Hepatic stellate cell (primary cell): ENCODE results near the gene NRROS.
A peak's percentile ranks its signal among the peaks of the same experiment; 100 is the strongest.

Experiments
- DNase-seq: peaks from one replicate; pipeline ENCODE4 v3.0.0; 2011; ENCODE audit warnings: low spot score

The NRROS gene

DNA sequence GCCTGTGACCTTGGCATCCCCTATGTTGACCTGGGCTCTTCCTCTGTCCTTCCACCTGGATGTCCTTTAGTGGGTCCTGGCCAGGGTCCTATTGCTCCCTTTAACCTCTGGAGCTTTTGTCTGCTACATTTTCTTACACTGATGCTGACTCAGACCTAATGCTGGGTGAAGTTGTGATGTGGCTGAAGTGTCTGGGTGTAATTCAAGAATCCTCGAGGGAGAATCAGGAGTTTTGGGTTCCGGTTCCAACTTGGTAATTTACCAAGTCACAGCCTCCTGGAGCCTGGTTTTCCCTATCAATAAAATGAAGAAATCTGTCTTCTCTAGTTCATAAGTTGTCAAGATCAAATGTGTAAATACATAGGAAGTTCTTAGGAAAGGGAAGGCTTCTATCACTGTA lies 46.9 kb downstream of the NRROS start:
- no peak for DNase-seq

DNA sequence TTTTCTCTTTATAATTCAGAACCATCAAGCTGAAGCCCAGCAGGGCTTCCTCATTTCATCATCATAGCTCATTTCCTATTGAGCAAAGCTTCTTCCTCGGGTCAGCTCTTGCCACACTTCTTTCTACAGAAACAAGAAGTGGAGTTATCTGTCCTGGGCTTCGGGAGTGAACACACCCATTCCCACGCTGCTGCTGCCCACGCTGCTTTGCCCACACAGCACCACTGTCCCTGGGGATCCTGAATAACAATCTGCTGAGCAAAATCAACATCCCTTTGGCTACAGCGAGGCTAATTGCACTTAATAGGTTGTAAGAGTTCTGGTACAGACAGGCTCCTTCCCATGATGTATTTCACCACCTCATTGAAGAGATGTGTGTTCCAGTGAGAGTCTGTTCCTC lies 48.9 kb downstream of the NRROS start:
- peak; percentile 74 for DNase-seq

DNA sequence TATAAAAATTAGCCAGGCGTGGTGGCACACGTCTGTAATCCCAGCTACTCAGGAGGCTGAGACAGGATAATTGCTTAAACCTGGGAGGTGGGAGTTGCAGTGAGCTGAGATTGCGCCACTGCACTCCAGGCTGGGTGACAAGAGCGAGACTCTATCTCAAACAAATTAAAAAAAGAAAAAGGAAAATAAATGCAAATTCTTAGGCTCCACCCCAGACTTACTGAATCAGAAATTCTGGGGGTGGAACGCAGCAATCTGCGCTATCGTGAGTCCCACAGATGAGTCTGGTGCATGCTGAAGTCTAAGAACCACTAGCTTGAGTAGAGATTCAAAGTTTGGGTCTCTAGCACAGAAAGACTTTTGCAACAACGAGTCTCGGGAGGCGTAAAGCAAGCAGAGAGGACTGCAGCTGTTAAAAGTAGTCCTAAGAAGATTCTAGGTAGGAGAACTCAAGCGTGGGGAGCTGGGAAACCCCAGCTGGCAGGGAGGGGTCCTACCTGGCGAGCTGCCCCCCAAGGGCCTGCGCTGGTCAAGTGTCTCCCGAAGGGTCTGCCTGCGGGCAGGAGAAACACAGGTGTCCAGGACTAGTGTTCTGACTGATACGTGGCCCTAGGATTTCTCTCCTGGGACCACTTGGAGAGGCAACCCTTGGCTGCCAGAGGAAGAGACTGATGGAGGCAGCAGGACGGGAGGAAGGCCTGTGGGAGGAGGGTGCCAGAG lies 50.6 kb downstream of the NRROS start:
- DNase-seq: no peak

DNA sequence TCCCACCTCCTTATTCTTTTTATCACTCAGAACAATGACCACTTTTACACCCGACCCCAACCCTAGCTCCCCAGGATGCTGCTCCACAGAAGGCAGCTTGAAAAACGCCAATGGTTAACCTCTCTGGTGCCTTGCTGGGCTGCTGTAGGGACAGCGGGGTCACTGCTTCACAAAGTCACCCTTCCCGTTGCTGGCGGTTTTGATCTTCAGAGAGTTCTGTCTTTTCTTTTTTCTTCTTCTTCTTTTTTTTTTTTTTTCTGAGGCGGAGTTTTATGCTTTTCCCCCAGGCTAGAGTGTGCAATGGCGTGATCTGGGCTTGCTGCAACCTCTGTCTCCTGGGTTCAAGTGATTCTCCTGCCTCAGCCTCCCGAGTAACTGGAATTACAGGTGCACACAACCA lies 51.9 kb downstream of the NRROS start:
- DNase-seq: no peak

DNA sequence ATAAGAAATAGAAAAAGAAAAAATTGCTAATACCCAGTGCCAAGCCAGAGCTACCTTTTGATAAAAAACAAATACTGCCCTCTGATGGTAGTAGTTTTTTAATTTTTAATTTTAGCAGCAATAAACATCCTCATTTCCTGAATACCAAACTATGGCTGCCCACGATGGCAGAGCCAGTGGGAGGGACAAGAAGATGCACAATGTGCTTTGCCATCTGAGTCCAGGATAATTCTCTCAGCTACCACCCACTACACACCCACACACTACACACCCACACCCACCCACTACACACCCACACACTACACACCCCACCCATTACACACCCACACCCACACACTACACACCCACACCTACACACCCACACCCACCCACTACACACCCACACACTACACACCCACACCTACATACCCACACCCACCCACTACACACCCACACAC lies 54.7 kb downstream of the NRROS start:
- DNase-seq: peak; percentile 50

DNA sequence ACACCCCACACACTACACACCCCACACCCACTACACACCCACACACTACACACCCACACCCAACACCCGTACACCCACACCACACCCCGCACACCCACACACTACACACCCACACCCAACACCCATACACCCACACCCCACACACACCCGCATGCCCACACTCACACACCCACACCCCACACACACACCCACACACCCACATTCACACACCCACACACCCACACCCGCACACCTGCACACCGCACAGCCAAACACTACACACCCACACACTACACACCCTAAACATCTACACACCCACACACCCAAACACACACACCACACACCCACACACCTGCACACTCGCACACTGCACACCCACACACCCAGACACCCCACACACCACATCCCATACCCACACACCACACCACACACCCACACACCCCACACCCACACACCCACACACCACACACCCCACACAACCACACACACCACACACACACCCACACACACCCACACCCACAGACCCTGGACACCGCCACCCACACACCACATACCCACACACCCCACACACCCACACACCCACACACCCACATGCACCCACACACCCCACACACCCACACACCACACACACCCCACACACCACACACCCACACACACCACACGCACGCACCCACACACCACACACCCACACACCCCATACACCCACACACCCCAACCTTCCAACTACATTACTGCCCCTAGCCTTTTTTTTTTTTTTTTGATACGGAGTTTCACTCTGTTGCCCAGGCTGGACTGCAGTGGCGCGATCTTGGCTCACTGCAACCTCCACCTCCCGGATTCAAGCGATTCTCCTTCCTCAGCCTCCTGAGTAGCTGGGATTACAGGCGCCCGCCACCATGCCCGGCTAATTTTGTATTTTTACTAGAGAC lies 55.7 kb downstream of the NRROS start:
- no peak for DNase-seq

DNA sequence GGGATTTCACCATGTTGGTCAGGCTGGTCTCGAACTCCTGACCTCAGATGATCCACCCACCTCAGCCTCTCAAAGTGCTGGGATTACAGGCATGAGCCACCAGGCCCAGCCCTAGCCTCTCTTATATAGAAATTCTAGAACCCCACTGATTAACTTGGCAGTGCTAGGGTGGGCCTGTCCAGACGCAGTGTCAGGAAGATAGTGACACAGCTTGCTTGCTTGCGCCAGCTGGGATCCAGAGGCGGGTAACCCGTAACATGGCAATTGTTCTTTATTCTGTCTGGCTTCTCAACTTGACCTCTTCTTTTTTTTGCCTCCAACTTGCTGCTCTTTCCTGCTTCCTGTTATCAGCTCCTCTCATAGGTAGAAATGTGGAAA lies 56.3 kb downstream of the NRROS start:
- DNase-seq: no peak

DNA sequence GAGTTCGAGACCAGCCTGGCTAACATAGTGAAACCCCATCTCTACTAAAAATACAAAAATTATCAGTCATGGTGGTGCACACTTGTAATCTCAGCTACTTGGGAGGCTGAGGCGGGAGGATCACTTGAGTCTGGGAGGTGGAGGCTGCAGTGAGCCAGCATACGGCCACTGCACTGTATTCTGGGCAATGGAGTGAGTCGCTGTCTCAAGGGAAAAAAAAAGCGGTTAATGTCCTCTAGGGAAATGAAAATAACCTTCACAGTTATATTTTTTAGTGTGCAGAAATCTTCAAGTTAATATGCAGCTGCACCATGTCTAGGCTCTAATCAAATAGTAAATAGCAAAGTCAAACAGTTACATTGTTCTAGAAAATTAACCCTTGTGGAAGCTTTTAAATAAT lies 57.8 kb downstream of the NRROS start:
- DNase-seq: no peak

DNA sequence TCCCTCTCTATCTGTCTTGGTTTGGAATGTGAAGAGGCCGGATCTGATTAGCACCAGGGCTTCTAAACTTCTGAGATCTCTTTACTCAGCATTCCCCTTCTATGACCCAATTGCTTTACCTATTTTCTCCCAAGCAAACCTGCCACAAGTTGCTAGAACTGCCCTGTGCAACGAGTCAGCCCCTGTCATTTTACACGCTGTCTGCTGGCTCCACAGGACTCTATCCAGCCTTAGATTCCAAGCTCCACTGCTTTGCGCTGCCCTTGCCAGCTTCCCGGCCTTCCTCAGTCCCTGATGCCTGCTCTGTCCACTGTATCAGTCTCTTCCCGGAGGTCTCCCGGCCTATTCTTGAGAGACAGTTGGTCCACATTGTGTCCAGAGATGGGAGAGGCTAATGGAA lies 60.3 kb downstream of the NRROS start:
- DNase-seq: no peak

DNA sequence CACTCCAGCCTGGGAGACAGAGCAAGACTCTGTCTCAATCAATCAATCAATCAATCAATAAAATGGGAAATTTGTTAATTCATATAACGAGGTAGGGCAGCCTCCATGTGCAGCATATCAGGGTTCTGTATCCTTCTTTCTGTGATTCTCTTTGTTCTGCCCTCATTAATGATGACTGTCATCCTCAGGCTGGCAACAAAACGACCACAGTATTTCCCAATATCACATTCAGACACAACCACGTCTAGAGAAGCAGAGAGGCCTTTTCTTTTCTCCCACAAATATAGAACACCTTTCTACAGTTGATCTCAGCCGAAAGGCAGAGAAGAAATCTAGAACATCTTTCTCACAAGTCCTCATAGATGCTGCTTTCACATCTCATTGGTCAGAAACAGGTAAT lies 61.3 kb downstream of the NRROS start:
- DNase-seq: no peak

DNA sequence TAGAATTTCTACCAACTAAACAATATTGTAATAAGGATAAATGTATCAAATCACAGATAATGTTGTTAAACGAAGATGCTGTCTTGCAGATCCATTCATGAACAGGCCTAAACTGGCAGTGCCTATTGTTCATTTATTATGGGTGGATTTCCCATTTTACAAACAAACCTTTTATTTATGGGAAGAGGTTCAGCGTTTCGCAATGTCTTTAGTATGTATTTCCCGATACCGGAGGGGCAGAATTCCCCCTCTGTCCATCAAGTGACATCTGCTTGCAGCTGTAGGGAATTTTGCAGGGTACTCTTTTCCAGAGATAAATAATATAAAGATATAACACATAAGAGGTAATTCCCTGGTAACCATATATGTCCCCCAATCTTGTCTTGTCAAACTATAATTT lies 66.8 kb downstream of the NRROS start:
- DNase-seq: no peak

DNA sequence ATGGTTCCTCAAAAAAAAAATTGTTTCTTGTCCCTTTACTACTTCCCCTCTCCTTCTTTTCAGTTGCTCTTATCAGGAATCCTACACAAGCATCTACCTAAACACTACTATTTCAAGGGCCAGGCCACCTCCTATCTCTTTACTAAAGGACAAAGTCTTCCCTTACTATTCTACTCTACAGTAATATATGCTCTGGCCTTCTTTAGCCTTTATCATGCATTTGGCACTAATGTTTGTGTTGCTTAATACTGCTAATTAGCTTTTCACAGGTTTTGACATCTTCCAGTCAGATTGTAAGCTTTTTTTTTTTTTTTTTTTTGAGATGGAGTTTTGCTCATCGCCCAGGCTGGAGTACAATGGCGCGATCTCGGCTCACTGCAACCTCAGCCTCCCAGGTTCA lies 67.2 kb downstream of the NRROS start:
- no peak for DNase-seq

DNA sequence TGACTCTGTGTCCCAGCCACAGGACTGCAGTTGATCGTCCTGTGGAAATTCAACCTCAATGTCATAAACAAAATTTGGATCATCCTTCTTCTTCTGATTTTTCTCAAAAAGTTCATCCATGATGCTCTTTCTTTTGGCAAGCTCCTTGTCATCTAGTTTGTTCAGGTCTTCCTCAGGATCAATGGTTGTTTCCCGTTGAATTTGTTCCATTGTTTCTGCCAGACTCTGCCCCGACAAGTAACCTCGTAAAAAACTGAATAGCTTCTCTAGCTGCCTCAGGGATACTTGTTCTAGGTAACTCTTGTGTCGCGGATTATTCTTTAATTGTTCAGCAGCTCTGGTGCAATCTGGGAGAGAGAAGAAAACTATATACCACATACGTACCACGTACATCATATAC lies 68.1 kb downstream of the NRROS start:
- no peak for DNase-seq

DNA sequence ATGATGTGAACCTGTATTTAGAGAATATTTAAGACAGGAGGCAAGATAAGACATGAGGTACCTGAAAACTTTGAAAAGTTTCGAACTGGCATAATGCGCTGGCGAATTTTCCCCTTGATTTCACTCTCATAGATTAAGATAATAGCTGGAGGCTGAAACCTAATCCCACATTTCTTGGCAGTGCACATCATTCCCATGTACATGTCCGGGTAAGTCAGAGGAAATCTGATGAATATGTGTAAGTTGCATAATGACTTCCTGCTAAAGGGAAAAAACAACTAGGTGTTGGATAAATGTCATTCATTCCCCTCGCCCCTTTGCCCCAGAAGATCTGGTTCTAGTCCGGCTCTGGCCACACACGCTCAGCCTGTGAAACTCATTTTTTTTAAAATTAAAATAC lies 69.0 kb downstream of the NRROS start:
- DNase-seq: no peak
